ENCODE measurements around the gene FOXL3. TPM values are rescaled to one million over a fixed set of nuclear protein-coding genes. Genes with fewer than 3 reads are reported as not detected.

The FOXL3 gene
- total and polyA plus RNA-seq, 2 experiments from 2014 or later, result not detected

GRCh38 chr7:258476-259190, 31.3 kb upstream of the FOXL3 start (continued):
- no peak for TF ChIP-seq ZNF114 (CRISPR knock-in tag; IDR thresholded peaks at IDR 0.05)
- no peak for TF ChIP-seq EZH2 (IDR thresholded peaks at IDR 0.05; ENCODE audit: low read depth, unreplicated experiment)
- no peak for TF ChIP-seq ETS1 (IDR thresholded peaks at IDR 0.05)
- TF ChIP-seq, protein P1, sequence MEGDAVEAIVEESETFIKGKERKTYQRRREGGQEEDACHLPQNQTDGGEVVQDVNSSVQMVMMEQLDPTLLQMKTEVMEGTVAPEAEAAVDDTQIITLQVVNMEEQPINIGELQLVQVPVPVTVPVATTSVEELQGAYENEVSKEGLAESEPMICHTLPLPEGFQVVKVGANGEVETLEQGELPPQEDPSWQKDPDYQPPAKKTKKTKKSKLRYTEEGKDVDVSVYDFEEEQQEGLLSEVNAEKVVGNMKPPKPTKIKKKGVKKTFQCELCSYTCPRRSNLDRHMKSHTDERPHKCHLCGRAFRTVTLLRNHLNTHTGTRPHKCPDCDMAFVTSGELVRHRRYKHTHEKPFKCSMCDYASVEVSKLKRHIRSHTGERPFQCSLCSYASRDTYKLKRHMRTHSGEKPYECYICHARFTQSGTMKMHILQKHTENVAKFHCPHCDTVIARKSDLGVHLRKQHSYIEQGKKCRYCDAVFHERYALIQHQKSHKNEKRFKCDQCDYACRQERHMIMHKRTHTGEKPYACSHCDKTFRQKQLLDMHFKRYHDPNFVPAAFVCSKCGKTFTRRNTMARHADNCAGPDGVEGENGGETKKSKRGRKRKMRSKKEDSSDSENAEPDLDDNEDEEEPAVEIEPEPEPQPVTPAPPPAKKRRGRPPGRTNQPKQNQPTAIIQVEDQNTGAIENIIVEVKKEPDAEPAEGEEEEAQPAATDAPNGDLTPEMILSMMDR (conservative IDR thresholded peaks at IDR 0.05; ENCODE audit: low read depth in 2 of 2), result no peak
- TF ChIP-seq STAT1 (IDR thresholded peaks at IDR 0.05; ENCODE audit: unreplicated experiment), result no peak
- TF ChIP-seq NANOG (IDR thresholded peaks at IDR 0.05; ENCODE audit: borderline replicate concordance), result no peak
- no peak for TF ChIP-seq JUNB (IDR thresholded peaks at IDR 0.05; ENCODE audit: unreplicated experiment)

GRCh38 chr7:259191-259505, 30.8 kb upstream of the FOXL3 start:
- no peak overlapping the region for H3K4me3 ChIP-seq
- TF ChIP-seq ZNF462 (CRISPR knock-in tag; IDR thresholded peaks at IDR 0.05), result no peak
- no peak for TF ChIP-seq ETS1 (IDR thresholded peaks at IDR 0.05)
- no peak for TF ChIP-seq JUNB (IDR thresholded peaks at IDR 0.05; ENCODE audit: unreplicated experiment)
- no peak for TF ChIP-seq REST (IDR thresholded peaks at IDR 0.05; ENCODE audit: unreplicated experiment)
- TF ChIP-seq ZNF114 (CRISPR knock-in tag; IDR thresholded peaks at IDR 0.05), result no peak
- TF ChIP-seq POLR2AphosphoS5 (IDR thresholded peaks at IDR 0.05; ENCODE audit: low read depth), result no peak
- H3K4me2 ChIP-seq, result no peak overlapping the region
- Mint-ChIP-seq H3K27ac (no peak overlapping the region), H3K36me3 (ENCODE audit: low read depth) (peaks cover 87% of the 10 kb centered on the region), H3K4me1 (no peaks in the 10 kb centered on the region; the same call in 2 of the 3 replicates), H3K9me3 (peaks cover 86% of the 10 kb centered on the region), H3K27me3 (ENCODE audit: insufficient read depth, low read depth, poor library complexity) (peaks cover 41% of the 10 kb centered on the region), H3K4me3 (no peak overlapping the region)
- no peaks in the 10 kb centered on the region for H3K9me2 ChIP-seq (ENCODE audit: insufficient read depth)
- peaks cover 10% of the 10 kb centered on the region; the same call in 1 of the 2 replicates for H3K36me3 ChIP-seq (ENCODE audit: insufficient read depth)
- H3K27me3 ChIP-seq (ENCODE audit: insufficient read depth), result no peaks in the 10 kb centered on the region
- H3K4me1 ChIP-seq (ENCODE audit: insufficient read depth), result no peaks in the 10 kb centered on the region
- H3F3A ChIP-seq (replicated peaks; ENCODE audit: low read depth), result peaks cover 7% of the 10 kb centered on the region; the same call in 1 of the 2 replicates
- H4K20me1 ChIP-seq (replicated peaks; ENCODE audit: insufficient read depth), result no peaks in the 10 kb centered on the region
- H3K79me2 ChIP-seq (replicated peaks; ENCODE audit: insufficient read depth), result no peaks in the 10 kb centered on the region
- DNase-seq (ENCODE audit: low spot score) (no peak), ATAC-seq (no peak)
- no peak overlapping the region for H3K27ac ChIP-seq (ENCODE audit: low read depth)
- no peak overlapping the region for H2AFZ ChIP-seq

Measured in GM23338 (cell line).